ENCODE data around the gene GKN1. TPM values are rescaled to one million over a fixed set of nuclear protein-coding genes. Genes with fewer than 3 reads are reported as not detected.

The GKN1 gene
- total RNA-seq, 4 donors from 2014 or later, result 0.62 to 4.7 TPM; not detected in 2

DNA sequence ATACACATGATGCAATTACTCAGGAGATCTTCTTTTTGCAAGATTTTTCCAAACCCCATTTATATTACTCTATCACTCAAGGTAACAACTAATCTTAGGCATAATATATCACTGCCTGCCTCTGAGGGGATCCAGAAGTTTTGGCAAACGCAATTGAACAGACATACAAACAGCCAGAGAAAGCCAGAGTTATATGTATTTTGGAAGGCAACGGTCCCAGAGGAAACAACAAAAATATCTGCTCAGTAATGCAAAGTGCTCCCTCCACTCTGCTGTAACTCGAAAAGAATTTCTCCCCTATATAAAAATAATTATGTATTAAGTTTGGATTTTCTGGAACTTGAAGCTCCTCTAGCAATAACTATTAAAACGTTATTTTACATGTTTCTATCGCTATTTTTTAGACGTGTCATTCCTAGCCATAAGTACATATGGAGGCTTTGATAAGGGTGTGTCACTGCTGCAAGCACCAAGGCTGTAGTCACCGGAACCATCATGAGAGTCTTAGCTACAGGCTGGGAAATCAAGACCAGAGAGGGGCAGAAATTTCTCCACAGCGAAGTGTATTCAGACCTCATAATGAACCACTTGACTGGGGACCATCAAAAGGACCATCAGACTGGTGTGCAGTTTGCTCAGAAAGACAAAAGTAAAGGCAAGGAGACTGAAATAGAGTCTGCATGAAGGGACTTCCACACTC, 3.7 kb upstream of the GKN1 start:
- no peaks in the 10 kb centered on the region for H3K27me3 ChIP-seq
- no peak overlapping the region for H3K27ac ChIP-seq
- WGBS, 2 donors (ENCODE audit: low coverage in 1 of 2), result 46 to 59% methylated on average over 5 to 8 of the region's 8 CpGs
- no peaks in the 10 kb centered on the region for H3K36me3 ChIP-seq
- TF ChIP-seq POLR2A (IDR thresholded peaks at IDR 0.05) (no peak), POLR2AphosphoS5 (IDR thresholded peaks at IDR 0.05) (no peak), EP300 (IDR thresholded peaks at IDR 0.05) (no peak)
- TF ChIP-seq, protein P1, sequence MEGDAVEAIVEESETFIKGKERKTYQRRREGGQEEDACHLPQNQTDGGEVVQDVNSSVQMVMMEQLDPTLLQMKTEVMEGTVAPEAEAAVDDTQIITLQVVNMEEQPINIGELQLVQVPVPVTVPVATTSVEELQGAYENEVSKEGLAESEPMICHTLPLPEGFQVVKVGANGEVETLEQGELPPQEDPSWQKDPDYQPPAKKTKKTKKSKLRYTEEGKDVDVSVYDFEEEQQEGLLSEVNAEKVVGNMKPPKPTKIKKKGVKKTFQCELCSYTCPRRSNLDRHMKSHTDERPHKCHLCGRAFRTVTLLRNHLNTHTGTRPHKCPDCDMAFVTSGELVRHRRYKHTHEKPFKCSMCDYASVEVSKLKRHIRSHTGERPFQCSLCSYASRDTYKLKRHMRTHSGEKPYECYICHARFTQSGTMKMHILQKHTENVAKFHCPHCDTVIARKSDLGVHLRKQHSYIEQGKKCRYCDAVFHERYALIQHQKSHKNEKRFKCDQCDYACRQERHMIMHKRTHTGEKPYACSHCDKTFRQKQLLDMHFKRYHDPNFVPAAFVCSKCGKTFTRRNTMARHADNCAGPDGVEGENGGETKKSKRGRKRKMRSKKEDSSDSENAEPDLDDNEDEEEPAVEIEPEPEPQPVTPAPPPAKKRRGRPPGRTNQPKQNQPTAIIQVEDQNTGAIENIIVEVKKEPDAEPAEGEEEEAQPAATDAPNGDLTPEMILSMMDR (IDR thresholded peaks at IDR 0.05), result no peak
- no peak overlapping the region for H3K4me3 ChIP-seq
- ATAC-seq, result no peak
- no peaks in the 10 kb centered on the region for H3K9me3 ChIP-seq
- H3K4me1 ChIP-seq, result no peaks in the 10 kb centered on the region

DNA sequence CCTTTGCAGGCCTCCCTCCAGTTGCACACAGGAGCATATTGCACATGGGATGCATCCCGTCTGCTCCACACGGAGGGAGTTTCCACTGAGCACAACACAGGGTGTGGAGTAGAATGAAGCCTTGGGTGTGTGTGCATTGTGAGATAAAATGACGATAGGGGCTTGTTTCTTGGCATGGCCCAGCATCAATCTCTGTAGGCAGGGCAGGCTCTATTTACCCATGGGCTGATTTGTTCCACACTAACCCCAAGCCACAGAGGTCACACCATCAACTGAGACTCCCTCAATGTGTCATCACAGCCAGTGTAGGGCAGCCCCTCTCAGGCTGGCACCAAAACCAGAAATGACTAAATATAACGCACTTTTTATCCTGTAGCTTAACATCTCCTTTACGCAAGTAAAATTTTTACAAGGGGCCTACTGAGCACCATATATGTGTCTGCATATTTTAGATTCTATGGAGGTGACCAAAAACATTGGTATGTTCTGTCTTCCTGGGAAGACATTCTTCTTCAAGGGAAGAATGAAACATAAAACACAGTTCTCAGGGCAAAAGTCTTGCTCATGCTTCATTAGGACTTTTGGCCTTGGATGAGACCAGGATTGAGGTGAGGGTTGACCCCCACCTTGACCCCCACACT, 2.7 kb upstream of the GKN1 start:
- no peak overlapping the region for H3K27ac ChIP-seq
- no peaks in the 10 kb centered on the region for H3K36me3 ChIP-seq
- H3K4me1 ChIP-seq, result no peaks in the 10 kb centered on the region
- 92 to 96% methylated on average over 3 to 4 of the region's 5 CpGs for WGBS, 2 donors (ENCODE audit: low coverage in 1 of 2)
- no peaks in the 10 kb centered on the region for H3K9me3 ChIP-seq
- H3K4me3 ChIP-seq, result no peak overlapping the region
- no peaks in the 10 kb centered on the region for H3K27me3 ChIP-seq
- ATAC-seq, result no peak
- no peak for TF ChIP-seq POLR2A (IDR thresholded peaks at IDR 0.05)
- no peak for TF ChIP-seq EP300 (IDR thresholded peaks at IDR 0.05)
- TF ChIP-seq, protein P1 (IDR thresholded peaks at IDR 0.05), result no peak
- TF ChIP-seq POLR2AphosphoS5 (IDR thresholded peaks at IDR 0.05), result no peak

DNA sequence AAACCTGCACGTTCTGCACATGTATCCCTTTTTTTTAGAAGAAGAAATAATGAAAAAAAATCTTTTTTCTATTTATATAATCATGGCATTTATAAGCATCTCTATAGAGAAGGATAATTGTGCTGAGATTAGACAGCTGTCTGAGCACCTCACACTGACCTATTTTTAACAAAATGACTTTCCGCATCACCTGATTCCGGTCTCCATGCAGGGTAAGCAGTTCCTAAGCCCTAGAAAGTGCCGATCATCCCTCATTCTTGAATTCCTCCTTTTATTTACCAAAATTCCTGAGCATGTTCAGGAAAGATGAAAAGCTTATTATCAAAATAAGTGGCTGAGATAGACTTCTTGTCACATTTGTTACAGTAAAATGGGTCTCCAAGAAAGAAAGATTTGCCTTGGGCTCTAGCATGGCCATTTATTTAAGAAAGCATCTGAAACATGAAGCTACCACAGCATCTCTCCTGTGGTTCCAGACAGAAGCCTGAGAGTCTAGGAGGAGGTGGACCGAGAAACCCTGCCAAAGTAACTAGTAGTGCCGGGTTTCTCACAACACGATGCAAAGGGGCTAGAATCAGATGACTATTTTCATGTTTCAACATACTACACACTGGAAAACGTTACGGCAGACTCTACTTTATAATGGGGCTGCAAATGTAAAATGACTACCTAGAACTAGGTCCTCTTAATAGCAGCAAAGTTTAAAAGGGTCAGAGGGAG, 670 bp downstream of the GKN1 start:
- Histone ChIP-seq H3K4me1 (no peaks in the 10 kb centered on the region), H3K36me3 (no peaks in the 10 kb centered on the region), H3K9me3 (no peaks in the 10 kb centered on the region), H3K27me3 (no peaks in the 10 kb centered on the region), H3K4me3 (no peak overlapping the region), H3K27ac (no peak overlapping the region)
- WGBS, 2 donors (ENCODE audit: low coverage in 1 of 2), result 38 to 41% methylated on average over 9 of the region's 9 CpGs
- TF ChIP-seq POLR2A (IDR thresholded peaks at IDR 0.05) (no peak), EP300 (IDR thresholded peaks at IDR 0.05) (no peak), POLR2AphosphoS5 (IDR thresholded peaks at IDR 0.05) (no peak)
- TF ChIP-seq, protein P1 (IDR thresholded peaks at IDR 0.05), result no peak
- no peak for ATAC-seq

DNA sequence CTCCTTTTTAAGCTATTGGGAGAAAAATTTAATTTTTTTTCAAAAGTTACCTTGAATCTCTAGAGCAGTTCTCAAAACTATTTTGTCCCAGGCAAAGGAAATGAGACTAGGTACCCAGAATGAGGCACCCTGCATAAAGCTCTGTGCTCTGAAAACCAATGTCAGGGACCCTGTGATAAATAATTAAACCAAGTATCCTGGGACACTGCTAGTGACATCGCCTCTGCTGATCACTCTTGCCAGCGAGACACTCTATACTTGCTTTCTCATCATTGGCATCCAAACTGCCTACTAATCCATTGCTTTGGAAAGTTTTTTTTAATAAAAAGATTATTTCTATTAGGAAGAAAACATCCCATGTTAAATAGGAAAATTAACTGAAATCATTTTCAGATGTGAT, 1.4 kb downstream of the GKN1 start:
- Histone ChIP-seq H3K4me1 (no peaks in the 10 kb centered on the region), H3K27me3 (no peaks in the 10 kb centered on the region), H3K9me3 (no peaks in the 10 kb centered on the region), H3K36me3 (no peaks in the 10 kb centered on the region), H3K4me3 (no peak overlapping the region), H3K27ac (no peak overlapping the region)
- TF ChIP-seq, protein P1 (IDR thresholded peaks at IDR 0.05), result no peak
- no peak for TF ChIP-seq EP300 (IDR thresholded peaks at IDR 0.05)
- TF ChIP-seq POLR2A (IDR thresholded peaks at IDR 0.05), result no peak
- no peak for TF ChIP-seq POLR2AphosphoS5 (IDR thresholded peaks at IDR 0.05)
- ATAC-seq, result no peak
- 93 to 96% methylated on average over 2 of the region's 2 CpGs for WGBS, 2 donors (ENCODE audit: low coverage in 1 of 2)

All from gastroesophageal sphincter (tissue), 4 donors.